ENCODE data around the gene ABCB1. TPM values are rescaled to one million over a fixed set of nuclear protein-coding genes. Genes with fewer than 3 reads are reported as not detected.

The ABCB1 gene
- total and polyA plus RNA-seq, 2 of the 13 experiments (the other 11 are each of a cell fraction or from before 2014, with no cell fraction given): 42.8 to 52.6 TPM

DNA sequence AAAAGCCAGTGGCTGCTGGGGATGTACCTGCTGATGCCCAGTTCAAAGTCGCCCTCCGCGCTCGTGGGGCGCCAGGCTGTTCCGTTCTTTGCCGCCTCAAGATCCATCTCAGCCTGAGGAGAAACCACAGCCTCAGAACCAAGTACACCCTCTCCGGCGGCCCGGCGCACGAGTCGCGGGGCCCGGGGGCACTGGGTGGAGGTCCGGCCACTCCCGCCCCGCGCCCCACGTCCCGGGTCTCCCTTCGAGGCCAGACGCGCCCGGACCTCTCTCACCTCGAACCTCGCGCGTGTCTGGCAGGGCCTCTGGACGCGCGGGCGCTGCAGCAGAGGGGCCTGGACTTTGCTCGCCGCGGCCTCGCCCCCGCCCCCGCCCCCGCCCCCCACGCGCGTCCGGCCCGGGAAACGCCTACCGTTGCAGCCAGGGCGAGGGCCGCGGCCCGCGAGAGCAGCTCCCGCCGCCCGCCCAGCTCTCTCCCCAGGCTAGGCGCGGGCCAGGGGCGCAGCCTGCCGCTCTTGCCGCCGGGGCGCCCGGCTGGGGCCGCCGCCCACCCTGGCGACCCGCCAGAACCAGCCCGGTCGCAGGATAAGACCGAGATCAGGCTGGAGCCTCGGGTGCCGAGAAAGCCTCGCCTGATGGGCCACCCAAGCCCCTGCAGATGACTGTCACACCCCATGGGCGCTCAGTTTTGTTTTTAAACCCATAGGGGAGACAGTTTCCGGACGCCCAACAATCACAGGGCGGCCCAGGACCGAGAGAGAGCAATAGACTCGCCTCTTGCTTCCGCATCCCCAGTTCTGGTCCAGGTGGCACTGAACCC lies 125.1 kb downstream of the ABCB1 start, which contains the start of gene ABCB4 (continued):
- TF ChIP-seq, protein P1, sequence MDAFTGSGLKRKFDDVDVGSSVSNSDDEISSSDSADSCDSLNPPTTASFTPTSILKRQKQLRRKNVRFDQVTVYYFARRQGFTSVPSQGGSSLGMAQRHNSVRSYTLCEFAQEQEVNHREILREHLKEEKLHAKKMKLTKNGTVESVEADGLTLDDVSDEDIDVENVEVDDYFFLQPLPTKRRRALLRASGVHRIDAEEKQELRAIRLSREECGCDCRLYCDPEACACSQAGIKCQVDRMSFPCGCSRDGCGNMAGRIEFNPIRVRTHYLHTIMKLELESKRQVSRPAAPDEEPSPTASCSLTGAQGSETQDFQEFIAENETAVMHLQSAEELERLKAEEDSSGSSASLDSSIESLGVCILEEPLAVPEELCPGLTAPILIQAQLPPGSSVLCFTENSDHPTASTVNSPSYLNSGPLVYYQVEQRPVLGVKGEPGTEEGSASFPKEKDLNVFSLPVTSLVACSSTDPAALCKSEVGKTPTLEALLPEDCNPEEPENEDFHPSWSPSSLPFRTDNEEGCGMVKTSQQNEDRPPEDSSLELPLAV (CRISPR knock-in tag; conservative IDR thresholded peaks at IDR 0.05; ENCODE audit: low read depth): no peak
- TF ChIP-seq, protein P2, sequence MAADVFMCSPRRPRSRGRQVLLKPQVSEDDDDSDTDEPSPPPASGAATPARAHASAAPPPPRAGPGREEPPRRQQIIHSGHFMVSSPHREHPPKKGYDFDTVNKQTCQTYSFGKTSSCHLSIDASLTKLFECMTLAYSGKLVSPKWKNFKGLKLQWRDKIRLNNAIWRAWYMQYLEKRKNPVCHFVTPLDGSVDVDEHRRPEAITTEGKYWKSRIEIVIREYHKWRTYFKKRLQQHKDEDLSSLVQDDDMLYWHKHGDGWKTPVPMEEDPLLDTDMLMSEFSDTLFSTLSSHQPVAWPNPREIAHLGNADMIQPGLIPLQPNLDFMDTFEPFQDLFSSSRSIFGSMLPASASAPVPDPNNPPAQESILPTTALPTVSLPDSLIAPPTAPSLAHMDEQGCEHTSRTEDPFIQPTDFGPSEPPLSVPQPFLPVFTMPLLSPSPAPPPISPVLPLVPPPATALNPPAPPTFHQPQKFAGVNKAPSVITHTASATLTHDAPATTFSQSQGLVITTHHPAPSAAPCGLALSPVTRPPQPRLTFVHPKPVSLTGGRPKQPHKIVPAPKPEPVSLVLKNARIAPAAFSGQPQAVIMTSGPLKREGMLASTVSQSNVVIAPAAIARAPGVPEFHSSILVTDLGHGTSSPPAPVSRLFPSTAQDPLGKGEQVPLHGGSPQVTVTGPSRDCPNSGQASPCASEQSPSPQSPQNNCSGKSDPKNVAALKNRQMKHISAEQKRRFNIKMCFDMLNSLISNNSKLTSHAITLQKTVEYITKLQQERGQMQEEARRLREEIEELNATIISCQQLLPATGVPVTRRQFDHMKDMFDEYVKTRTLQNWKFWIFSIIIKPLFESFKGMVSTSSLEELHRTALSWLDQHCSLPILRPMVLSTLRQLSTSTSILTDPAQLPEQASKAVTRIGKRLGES (CRISPR knock-in tag; IDR thresholded peaks at IDR 0.05; ENCODE audit: borderline replicate concordance): no peak
- TF ChIP-seq, protein P3, sequence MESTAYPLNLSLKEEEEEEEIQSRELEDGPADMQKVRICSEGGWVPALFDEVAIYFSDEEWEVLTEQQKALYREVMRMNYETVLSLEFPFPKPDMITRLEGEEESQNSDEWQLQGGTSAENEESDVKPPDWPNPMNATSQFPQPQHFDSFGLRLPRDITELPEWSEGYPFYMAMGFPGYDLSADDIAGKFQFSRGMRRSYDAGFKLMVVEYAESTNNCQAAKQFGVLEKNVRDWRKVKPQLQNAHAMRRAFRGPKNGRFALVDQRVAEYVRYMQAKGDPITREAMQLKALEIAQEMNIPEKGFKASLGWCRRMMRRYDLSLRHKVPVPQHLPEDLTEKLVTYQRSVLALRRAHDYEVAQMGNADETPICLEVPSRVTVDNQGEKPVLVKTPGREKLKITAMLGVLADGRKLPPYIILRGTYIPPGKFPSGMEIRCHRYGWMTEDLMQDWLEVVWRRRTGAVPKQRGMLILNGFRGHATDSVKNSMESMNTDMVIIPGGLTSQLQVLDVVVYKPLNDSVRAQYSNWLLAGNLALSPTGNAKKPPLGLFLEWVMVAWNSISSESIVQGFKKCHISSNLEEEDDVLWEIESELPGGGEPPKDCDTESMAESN (CRISPR knock-in tag; conservative IDR thresholded peaks at IDR 0.05): peak; percentile 78; the same call in 1 of the 2 replicates
- TF ChIP-seq SP1 (IDR thresholded peaks at IDR 0.05): no peak
- TF ChIP-seq SP1 (CRISPR knock-in tag; IDR thresholded peaks at IDR 0.05): no peak
- no peak for TF ChIP-seq KLF11 (CRISPR knock-in tag; IDR thresholded peaks at IDR 0.05)
- TF ChIP-seq TRIM24 (CRISPR knock-in tag; IDR thresholded peaks at IDR 0.05): no peak
- TF ChIP-seq PAX8 (CRISPR knock-in tag; IDR thresholded peaks at IDR 0.05; ENCODE audit: borderline replicate concordance): no peak; the same call in 1 of the 2 replicates
- no peak for TF ChIP-seq ZNF530 (CRISPR knock-in tag; IDR thresholded peaks at IDR 0.05; ENCODE audit: low read depth)
- 0 out of 2 replicates have a peak, but pooled peaks have one; percentile 52 for TF ChIP-seq ZNF674 (CRISPR knock-in tag; IDR thresholded peaks at IDR 0.05; ENCODE audit: low read depth)
- peak; percentile 70; the same call in 1 of the 2 replicates for TF ChIP-seq TAF1 (CRISPR knock-in tag; IDR thresholded peaks at IDR 0.05)
- TF ChIP-seq ZNF547 (CRISPR knock-in tag; IDR thresholded peaks at IDR 0.05): peak; percentile 85
- TF ChIP-seq RARA (CRISPR knock-in tag; IDR thresholded peaks at IDR 0.05): no peak
- TF ChIP-seq, protein P4, sequence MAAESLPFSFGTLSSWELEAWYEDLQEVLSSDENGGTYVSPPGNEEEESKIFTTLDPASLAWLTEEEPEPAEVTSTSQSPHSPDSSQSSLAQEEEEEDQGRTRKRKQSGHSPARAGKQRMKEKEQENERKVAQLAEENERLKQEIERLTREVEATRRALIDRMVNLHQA (CRISPR knock-in tag; IDR thresholded peaks at IDR 0.05): no peak
- TF ChIP-seq, protein P5, sequence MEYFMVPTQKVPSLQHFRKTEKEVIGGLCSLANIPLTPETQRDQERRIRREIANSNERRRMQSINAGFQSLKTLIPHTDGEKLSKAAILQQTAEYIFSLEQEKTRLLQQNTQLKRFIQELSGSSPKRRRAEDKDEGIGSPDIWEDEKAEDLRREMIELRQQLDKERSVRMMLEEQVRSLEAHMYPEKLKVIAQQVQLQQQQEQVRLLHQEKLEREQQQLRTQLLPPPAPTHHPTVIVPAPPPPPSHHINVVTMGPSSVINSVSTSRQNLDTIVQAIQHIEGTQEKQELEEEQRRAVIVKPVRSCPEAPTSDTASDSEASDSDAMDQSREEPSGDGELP (IDR thresholded peaks at IDR 0.05; ENCODE audit: borderline replicate concordance, low read depth): no peak
- no peak for TF ChIP-seq ZFP1 (CRISPR knock-in tag; IDR thresholded peaks at IDR 0.05)
- no peak for TF ChIP-seq MED1 (CRISPR knock-in tag; IDR thresholded peaks at IDR 0.05)
- TF ChIP-seq ZNF766 (CRISPR knock-in tag; IDR thresholded peaks at IDR 0.05; ENCODE audit: borderline replicate concordance): peak; percentile 56; the same call in 1 of the 2 replicates
- no peak for TF ChIP-seq RBAK (CRISPR knock-in tag; IDR thresholded peaks at IDR 0.05)
- TF ChIP-seq HMG20A (CRISPR knock-in tag; IDR thresholded peaks at IDR 0.05; ENCODE audit: borderline replicate concordance): no peak
- no peak for TF ChIP-seq CREM (IDR thresholded peaks at IDR 0.05)
- no peak for TF ChIP-seq CREM (CRISPR knock-in tag; IDR thresholded peaks at IDR 0.05)
- no peak for TF ChIP-seq FOXA1 (IDR thresholded peaks at IDR 0.05)
- no peak for TF ChIP-seq FOXA1 (CRISPR knock-in tag; IDR thresholded peaks at IDR 0.05)
- TF ChIP-seq PHF8 (CRISPR knock-in tag; IDR thresholded peaks at IDR 0.05): peak; percentile 65
- no peak for TF ChIP-seq CEBPB (IDR thresholded peaks at IDR 0.05; ENCODE audit: borderline replicate concordance, low read depth, low read length)
